H1 (cell line): ENCODE results near the gene HTR2C. TPM values are rescaled to one million over a fixed set of nuclear protein-coding genes. Genes with fewer than 3 reads are reported as not detected.

Source experiments
- CTCF ChIA-PET: fragments of 300-600 bp; sonication (Branson Sonifier 250); formaldehyde crosslinking; loops from one replicate; lab custom pipeline; 2021; ENCODE audit not compliant: partially characterized antibody; lab: Charles Lee
- POLR2A ChIA-PET: fragments of 300-600 bp; sonication (Branson Sonifier 250); formaldehyde crosslinking; loops from one replicate; lab custom pipeline; 2021; ENCODE audit warnings: inconsistent platforms; ENCODE audit not compliant: partially characterized antibody; lab: Charles Lee
- DNase-seq, 2 experiments: peaks; one replicate each; pipeline versions ENCODE4 v3.0.0 to v3.0.0-alpha.2; 2010 to 2022; ENCODE audit warnings: low spot score in 2 of 2, low read depth in 1 of 2, mixed read lengths in 1 of 2
- FAIRE-seq: peaks from 2 replicates; lab custom pipeline; 2011; peaks lifted over from hg19 to GRCh38; lab: Jason Lieb, UNC
- H2AFZ ChIP-seq: 2 replicates; pipeline ENCODE4 v1.8.1; 2012; ENCODE audit warnings: low read length, inconsistent platforms
- H2AK5ac ChIP-seq: 2 replicates; pipeline ENCODE4 v1.6.1; 2013; ENCODE audit warnings: low read depth, low read length
- H2BK120ac ChIP-seq: replicated peaks from 2 replicates; pipeline ENCODE3; 2013; ENCODE audit warnings: low read depth, low read length, inconsistent platforms
- H2BK12ac ChIP-seq: 2 replicates; pipeline ENCODE4 v1.6.1; 2013; ENCODE audit warnings: low read depth, low read length
- H2BK15ac ChIP-seq: 2 replicates; pipeline ENCODE4 v1.6.1; 2013; ENCODE audit warnings: low read length
- H2BK20ac ChIP-seq: 2 replicates; pipeline ENCODE4 v1.6.1; 2013; ENCODE audit warnings: low read length
- H2BK5ac ChIP-seq: 2 replicates; pipeline ENCODE4 v1.6.1; 2013; ENCODE audit warnings: low read depth, low read length
- H3K14ac ChIP-seq: 2 replicates; pipeline ENCODE4 v1.6.1; 2013; ENCODE audit warnings: inconsistent platforms; ENCODE audit not compliant: insufficient read length
- H3K18ac ChIP-seq: 2 replicates; pipeline ENCODE4 v1.6.1; 2013; ENCODE audit warnings: low read length; ENCODE audit errors: extremely low read depth
- H3K23ac ChIP-seq: 2 replicates; pipeline ENCODE4 v1.6.1; 2013; ENCODE audit warnings: inconsistent platforms; ENCODE audit not compliant: insufficient read length
- H3K23me2 ChIP-seq: 2 replicates; pipeline ENCODE4 v1.6.1; 2013; ENCODE audit warnings: low read depth, low read length
- H3K27ac ChIP-seq: 2 replicates; pipeline ENCODE4 v1.6.1; 2011; ENCODE audit warnings: low read depth, low read length, inconsistent platforms
- H3K27me3 ChIP-seq, 4 experiments: replicated peaks in 1 of 4; 1 replicate in 1 of 4; 2 replicates in 3 of 4; pipeline versions ENCODE4 v1.6.1 to v1.8.1; 2011 to 2013; ENCODE audit warnings: low read length in 3 of 4, mild to moderate bottlenecking in 3 of 4, inconsistent platforms in 2 of 4, mixed read lengths in 2 of 4, moderate library complexity in 1 of 4; ENCODE audit not compliant: control insufficient read depth in 3 of 4, insufficient read depth in 3 of 4; ENCODE audit errors: extremely low read depth in 1 of 4
- H3K36me3 ChIP-seq, 4 experiments: 2 replicates each; pipeline versions ENCODE4 v1.6.1 to v1.8.1; 2011 to 2013; ENCODE audit warnings: mild to moderate bottlenecking in 4 of 4, low read length in 3 of 4, moderate library complexity in 2 of 4, control low read depth in 1 of 4, inconsistent platforms in 1 of 4; ENCODE audit not compliant: insufficient read depth in 4 of 4, control insufficient read depth in 2 of 4
- H3K4ac ChIP-seq: replicated peaks from 2 replicates; pipeline ENCODE3; 2013; ENCODE audit warnings: low read length, low read depth, mixed read lengths, inconsistent platforms; ENCODE audit not compliant: insufficient read length
- H3K4me1 ChIP-seq, 4 experiments: replicated peaks in 1 of 4; 1 replicate in 1 of 4; 2 replicates in 3 of 4; pipeline versions ENCODE4 v1.6.1 to v1.8.1; 2011 to 2013; ENCODE audit warnings: low read length in 3 of 4, inconsistent platforms in 2 of 4, mixed read lengths in 1 of 4; ENCODE audit not compliant: insufficient read depth in 4 of 4, control insufficient read depth in 3 of 4
- H3K4me2 ChIP-seq, 2 experiments: 2 replicates each; pipeline versions ENCODE4 v1.6.1 to v1.8.1; 2011 to 2013; ENCODE audit warnings: low read depth in 2 of 2, low read length in 2 of 2, control low read depth in 1 of 2, inconsistent platforms in 1 of 2, mild to moderate bottlenecking in 1 of 2; ENCODE audit not compliant: insufficient read depth in 1 of 2
- H3K4me3 ChIP-seq, 4 experiments: fragments of 200-600, 300-600 bp in 1 of 4; sonication (generic), shearing (Covaris generic), sonication (Bioruptor Twin) in 1 of 4; 2 replicates each; pipeline versions ENCODE4 v1.5.1 to v1.8.1; 2011 to 2016; ENCODE audit warnings: low read length in 4 of 4, low read depth in 3 of 4, control low read depth in 2 of 4, inconsistent platforms in 2 of 4, mild to moderate bottlenecking in 2 of 4, mixed read lengths in 1 of 4, moderate library complexity in 1 of 4; ENCODE audit not compliant: insufficient read depth in 2 of 4; ENCODE audit errors: extremely low read depth in 1 of 4
- H3K56ac ChIP-seq: replicated peaks from 2 replicates; pipeline ENCODE3; 2013; ENCODE audit warnings: low read depth, mild to moderate bottlenecking, mixed read lengths, low read length, inconsistent platforms; ENCODE audit not compliant: insufficient read length
- H3K79me1 ChIP-seq: 2 replicates; pipeline ENCODE4 v1.6.1; 2013; ENCODE audit warnings: low read depth, low read length, control low read depth
- H3K79me2 ChIP-seq, 2 experiments: 2 replicates each; pipeline versions ENCODE4 v1.6.1 to v1.8.1; 2012 to 2013; ENCODE audit warnings: low read length in 2 of 2, mild to moderate bottlenecking in 2 of 2, inconsistent platforms in 1 of 2; ENCODE audit not compliant: insufficient read depth in 2 of 2, control insufficient read depth in 1 of 2
- H3K9ac ChIP-seq, 4 experiments: replicated peaks in 1 of 4; 1 replicate in 1 of 4; 2 replicates in 3 of 4; pipeline versions ENCODE4 v1.6.1 to v1.8.1; 2011 to 2013; ENCODE audit warnings: low read depth in 3 of 4, low read length in 3 of 4, control low read depth in 2 of 4, mild to moderate bottlenecking in 2 of 4, moderate library complexity in 2 of 4, inconsistent platforms in 1 of 4; ENCODE audit errors: extremely low read depth in 1 of 4
- H3K9me3 ChIP-seq, 2 experiments: 2 replicates each; pipeline versions ENCODE4 v1.6.1 to v1.8.1; 2012 to 2013; ENCODE audit warnings: mild to moderate bottlenecking in 2 of 2, moderate library complexity in 2 of 2, control low read depth in 1 of 2, inconsistent platforms in 1 of 2, low read depth in 1 of 2, low read length in 1 of 2, mixed read lengths in 1 of 2; ENCODE audit not compliant: insufficient read depth in 2 of 2
- H4K20me1 ChIP-seq, 2 experiments: replicated peaks in 1 of 2; 2 replicates each; pipeline versions ENCODE3 to v1.8.1; 2011 to 2013; ENCODE audit warnings: inconsistent platforms in 2 of 2, low read length in 2 of 2, mild to moderate bottlenecking in 1 of 2; ENCODE audit not compliant: insufficient read depth in 2 of 2, control insufficient read depth in 1 of 2
- H4K5ac ChIP-seq: 2 replicates; pipeline ENCODE4 v1.6.1; 2013; ENCODE audit warnings: low read length, low read depth, mixed read lengths, inconsistent platforms; ENCODE audit not compliant: insufficient read length
- H4K8ac ChIP-seq: 2 replicates; pipeline ENCODE4 v1.8.0; 2013; ENCODE audit warnings: mild to moderate bottlenecking, moderate library complexity, low read length, inconsistent platforms; ENCODE audit not compliant: insufficient read depth; ENCODE audit errors: extremely low read depth
- H4K91ac ChIP-seq: replicated peaks from 2 replicates; pipeline ENCODE3; 2013; ENCODE audit warnings: low read length, mixed read lengths, inconsistent platforms; ENCODE audit not compliant: insufficient read length
- EGR1 ChIP-seq: IDR thresholded peaks from 2 replicates; pipeline ENCODE4 v1.6.1; 2011; ENCODE audit warnings: low read depth, low read length, borderline replicate concordance
- GTF2F1 ChIP-seq: IDR thresholded peaks from 2 replicates; pipeline ENCODE4 v1.6.1; 2012; ENCODE audit warnings: low read depth, low read length, improper control_type of control experiment, borderline replicate concordance
- TBP ChIP-seq: IDR thresholded peaks from 2 replicates; pipeline ENCODE4 v1.6.1; 2011; ENCODE audit warnings: low read depth, low read length, improper control_type of control experiment
- whole genome bisulfite sequencing, 2 experiments: shearing (Covaris generic) in 1 of 2; methylation state at CpG; one replicate each; pipeline versions ENCODE4 v1.1.6 to v1.1.7; 2013 to 2015; ENCODE audit warnings: low lambda C conversion rate in 2 of 2, mixed read lengths in 2 of 2, inconsistent platforms in 1 of 2, low coverage in 1 of 2, missing lambda C conversion rate in 1 of 2; ENCODE audit not compliant: insufficient replicate concordance in 2 of 2, insufficient coverage in 1 of 2, insufficient read length in 1 of 2; ENCODE audit errors: extremely low coverage in 1 of 2, missing lambda C conversion rate in 1 of 2; 5-methylcytosine and 5-hydroxymethylcytosine counted together
- polyA plus RNA-seq, 7 experiments: library from polyadenylated mRNA; depleted of rRNA in 3 of 7; stranded (reverse) in 5 of 7; unstranded in 2 of 7; fragments of >200 nt in 5 of 7; fragments of 200-250 nt in 2 of 7; gene quantifications; 1 replicate in 5 of 7; 2 replicates in 1 of 7; 4 replicates in 1 of 7; pipeline versions ENCODE4 v1.2.1 to v1.2.3, GENCODE V29; 2011 to 2013; ENCODE audit warnings: missing spikeins in 2 of 7, mixed read lengths in 2 of 7
- total RNA-seq: library from RNA; stranded (reverse); fragmentation: NEBNext Ultra II Directional; extraction: Animal tissue kit (Norgen Biotek cat#: 25700); gene quantifications from 2 replicates; pipeline ENCODE4 v1.2.1, GENCODE V29; 2021

Gene HTR2C
- total and polyA plus RNA-seq, 2 of the 8 experiments (the other 6 are each of a cell fraction or from before 2014, with no cell fraction given): 1.7 to 2.0 TPM

DNA sequence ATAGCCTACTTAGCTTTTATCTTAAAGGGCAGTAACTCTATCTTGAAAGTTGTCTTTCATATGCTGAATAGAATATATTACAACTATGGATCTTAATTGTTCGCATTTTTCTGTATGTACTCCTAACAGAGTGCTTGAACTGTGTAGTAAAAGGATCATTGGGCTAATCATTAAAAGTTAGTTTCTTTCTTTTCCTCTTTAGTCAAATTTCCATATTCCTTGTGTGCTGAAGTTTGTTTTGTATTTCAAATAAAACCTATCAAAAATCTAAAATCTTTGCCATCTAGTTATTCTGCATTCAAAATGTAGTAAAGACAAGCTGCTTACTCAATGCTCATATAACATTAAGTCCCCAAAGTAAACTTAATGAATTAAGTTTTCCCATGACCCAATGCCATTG is 182.7 kb downstream of the HTR2C start:
- H3K18ac ChIP-seq: no peak overlapping the region
- no peak overlapping the region for H2BK12ac ChIP-seq
- no peaks in the 10 kb centered on the region for H3K79me2 ChIP-seq
- H3K9ac ChIP-seq: no peak overlapping the region
- H3K23me2 ChIP-seq: no peaks in the 10 kb centered on the region
- no peak for FAIRE-seq
- no peak overlapping the region for H4K8ac ChIP-seq
- H3K4me2 ChIP-seq: no peak overlapping the region
- POLR2A ChIA-PET: no interaction called here
- CTCF ChIA-PET: no interaction called here
- H2BK120ac ChIP-seq: no peak overlapping the region
- no peak overlapping the region for H2BK5ac ChIP-seq
- no peak overlapping the region for H2AFZ ChIP-seq
- no peaks in the 10 kb centered on the region for H3K9me3 ChIP-seq
- no peak overlapping the region for H2AK5ac ChIP-seq
- WGBS, 2 experiments: 91% methylated on average over 1 of the region's 1 CpG; no CpG with 5 or more reads in 1 of the 2 experiments
- H4K20me1 ChIP-seq: no peaks in the 10 kb centered on the region
- H4K91ac ChIP-seq: no peak overlapping the region
- H3K4me3 ChIP-seq: no peak overlapping the region
- no peak overlapping the region for H3K27ac ChIP-seq
- H3K79me1 ChIP-seq: no peaks in the 10 kb centered on the region
- no peak overlapping the region for H2BK20ac ChIP-seq
- no peaks in the 10 kb centered on the region for H3K36me3 ChIP-seq
- H2BK15ac ChIP-seq: no peak overlapping the region
- H3K14ac ChIP-seq: no peak overlapping the region
- H3K27me3 ChIP-seq: no peaks in the 10 kb centered on the region
- no peak overlapping the region for H3K23ac ChIP-seq
- H4K5ac ChIP-seq: no peak overlapping the region
- no peak overlapping the region for H3K4ac ChIP-seq
- TF ChIP-seq EGR1 (no peak), TBP (no peak), GTF2F1 (no peak)
- no peak for DNase-seq
- H3K56ac ChIP-seq: no peak overlapping the region
- H3K4me1 ChIP-seq: no peaks in the 10 kb centered on the region
